HG03064 (cell line): ENCODE results near the gene PLA2G4B.

Experiments used
- ATAC-seq: cut with Tn5 transposase; IDR thresholded peaks from one replicate; pipeline ENCODE4 v1.9.1; 2021; ENCODE audit warnings: low read depth; ENCODE audit not compliant: unreplicated experiment

The PLA2G4B gene

GRCh38 chr15:41838400-41838897, at the start of gene PLA2G4B:
PLA2G4B (plus strand) TSS chr15:41838847; CDS start chr15:41838914, 67 bp downstream.
- ATAC-seq, result no peak

- ATAC-seq, result no peak
These were observed 49.4 kb upstream of the PLA2G4B start for GRCh38 chr15:41789236-41789635.

- no peak for ATAC-seq
These were observed 49.0 kb upstream of the PLA2G4B start for GRCh38 chr15:41789662-41790061.

GRCh38 chr15:41790169-41790568, 48.5 kb upstream of the PLA2G4B start:
- ATAC-seq, result no peak

- ATAC-seq, result no peak
These were observed 47.7 kb upstream of the PLA2G4B start for GRCh38 chr15:41790756-41791546.

GRCh38 chr15:41791547-41791937, 47.1 kb upstream of the PLA2G4B start:
- no peak for ATAC-seq

GRCh38 chr15:41792000-41792637, 46.5 kb upstream of the PLA2G4B start:
- no peak for ATAC-seq

GRCh38 chr15:41794081-41794480, 44.6 kb upstream of the PLA2G4B start:
- ATAC-seq, result no peak

GRCh38 chr15:41795996-41796856, 42.4 kb upstream of the PLA2G4B start:
- ATAC-seq, result no peak

GRCh38 chr15:41797201-41797944, 41.3 kb upstream of the PLA2G4B start:
- ATAC-seq, result no peak

- ATAC-seq, result no peak
These were observed 39.8 kb upstream of the PLA2G4B start for GRCh38 chr15:41798607-41799487.

GRCh38 chr15:41799488-41799805, 39.2 kb upstream of the PLA2G4B start:
- ATAC-seq, result no peak

GRCh38 chr15:41801185-41801584, 37.5 kb upstream of the PLA2G4B start:
- no peak for ATAC-seq

- ATAC-seq, result no peak
These were observed 36.7 kb upstream of the PLA2G4B start for GRCh38 chr15:41801850-41802455.

GRCh38 chr15:41804361-41804760, 34.3 kb upstream of the PLA2G4B start:
- no peak for ATAC-seq

- no peak for ATAC-seq
These were observed 33.6 kb upstream of the PLA2G4B start for GRCh38 chr15:41804916-41805666.

- ATAC-seq, result no peak
These were observed 32.9 kb upstream of the PLA2G4B start for GRCh38 chr15:41805711-41806110.
